Tibial artery (tissue), 4 donors: ENCODE measurements around the gene ZFYVE9.

Source experiments
- DNase-seq, 2 donors: peaks; one replicate each; pipeline ENCODE4 v3.0.0-alpha.2; 2019
- H3K27ac ChIP-seq, 2 donors: fragments of 200-600 bp; sonication (generic) in 1 of 2; 1 replicate in 1 of 2; 2 replicates in 1 of 2; pipeline ENCODE4 v1.5.1; 2018 to 2019; ENCODE audit warnings: mild to moderate bottlenecking in 1 of 2
- H3K27me3 ChIP-seq, 2 donors: fragments of 200-600 bp; sonication (generic) in 1 of 2; one replicate each; pipeline versions ENCODE4 v1.5.1 to v1.6.0; 2016 to 2019
- H3K36me3 ChIP-seq, 3 donors: fragments of 200-600 bp; sonication (generic) in 2 of 3; one replicate each; pipeline ENCODE4 v1.5.1; 2016 to 2019; ENCODE audit warnings: mild to moderate bottlenecking in 2 of 3
- H3K4me1 ChIP-seq, 4 donors: fragments of 200-600 bp; sonication (generic) in 2 of 4; 1 replicate in 3 of 4; 2 replicates in 1 of 4; pipeline ENCODE4 v1.5.1; 2016 to 2019
- H3K4me3 ChIP-seq, 2 donors: fragments of 200-600 bp; sonication (generic) in 1 of 2; 1 replicate in 1 of 2; 2 replicates in 1 of 2; pipeline ENCODE4 v1.5.1; 2018 to 2019; ENCODE audit warnings: mild to moderate bottlenecking in 2 of 2
- H3K9me3 ChIP-seq, 3 donors: fragments of 200-600 bp; sonication (generic) in 1 of 3; one replicate each; pipeline ENCODE4 v1.5.1; 2016 to 2019
- CTCF ChIP-seq, 2 experiments: fragments of 200-600 bp in 1 of 2; fragments of 450-650 bp in 1 of 2; IDR thresholded peaks; one replicate each; pipeline ENCODE4 v1.5.1; 2017 to 2019; ENCODE audit warnings: antibody characterized with exemption in 2 of 2, mild to moderate bottlenecking in 1 of 2, moderate library complexity in 1 of 2
- intact Hi-C: fragments of 100-400 bp; cut with DNase I; formaldehyde crosslinking; loops from one replicate; pipeline ENCODE4 v1.15.0; 2023; ENCODE audit warnings: low total_unique reads

The ZFYVE9 gene

GRCh38 chr1:52235646-52236045 is 93.8 kb downstream of the ZFYVE9 start:
- no peak overlapping the region for H3K27ac ChIP-seq
- no peaks in the 10 kb centered on the region for H3K27me3 ChIP-seq
- H3K36me3 ChIP-seq: peaks cover 0 to 6% (median 4%) of the 10 kb centered on the region in 3 donors
- no peak for TF ChIP-seq CTCF (IDR thresholded peaks at IDR 0.05)
- no peaks in the 10 kb centered on the region for H3K4me1 ChIP-seq
- DNase-seq: no peak
- H3K4me3 ChIP-seq: no peak overlapping the region
- intact Hi-C loops: no loop called here
- no peaks in the 10 kb centered on the region for H3K9me3 ChIP-seq

- Histone ChIP-seq H3K4me3 (no peak overlapping the region), H3K36me3 (peaks cover 0 to 6% (median 4%) of the 10 kb centered on the region in 3 donors), H3K27me3 (no peaks in the 10 kb centered on the region), H3K4me1 (no peaks in the 10 kb centered on the region), H3K27ac (no peak overlapping the region), H3K9me3 (no peaks in the 10 kb centered on the region)
- no peak for DNase-seq
- no peak for TF ChIP-seq CTCF (IDR thresholded peaks at IDR 0.05)
- intact Hi-C loops: no loop called here
Observed at GRCh38 chr1:52237430-52237829, 95.5 kb downstream of the ZFYVE9 start.

GRCh38 chr1:52238474-52238873 is 96.6 kb downstream of the ZFYVE9 start:
- Histone ChIP-seq H3K27ac (no peak overlapping the region), H3K36me3 (peaks cover 0 to 6% (median 4%) of the 10 kb centered on the region in 3 donors), H3K4me1 (no peaks in the 10 kb centered on the region), H3K9me3 (no peaks in the 10 kb centered on the region), H3K27me3 (no peaks in the 10 kb centered on the region), H3K4me3 (no peak overlapping the region)
- DNase-seq: no peak
- intact Hi-C loops: no loop called here
- no peak for TF ChIP-seq CTCF (IDR thresholded peaks at IDR 0.05)

GRCh38 chr1:52238887-52239707 is 97.2 kb downstream of the ZFYVE9 start:
- Histone ChIP-seq H3K27ac (no peak overlapping the region), H3K4me1 (no peaks in the 10 kb centered on the region), H3K4me3 (no peak overlapping the region), H3K36me3 (peaks cover 0 to 6% (median 4%) of the 10 kb centered on the region in 3 donors), H3K27me3 (no peaks in the 10 kb centered on the region), H3K9me3 (no peaks in the 10 kb centered on the region)
- TF ChIP-seq CTCF (IDR thresholded peaks at IDR 0.05): no peak
- intact Hi-C loops: no loop called here
- DNase-seq: no peak

- intact Hi-C loops: no loop called here
- TF ChIP-seq CTCF (IDR thresholded peaks at IDR 0.05): no peak
- DNase-seq: no peak
- Histone ChIP-seq H3K4me1 (no peaks in the 10 kb centered on the region), H3K4me3 (no peak overlapping the region), H3K27ac (no peak overlapping the region), H3K9me3 (no peaks in the 10 kb centered on the region), H3K36me3 (peaks cover 0 to 6% (median 4%) of the 10 kb centered on the region in 3 donors), H3K27me3 (no peaks in the 10 kb centered on the region)
Observed at GRCh38 chr1:52239708-52240001, 97.8 kb downstream of the ZFYVE9 start.
